Measurements from ENCODE around the gene PTGES3. TPM values are rescaled to one million over a fixed set of nuclear protein-coding genes. Genes with fewer than 3 reads are reported as not detected.

The PTGES3 gene
- total and polyA plus RNA-seq, 10 of the 15 experiments (the other 5 are each of a cell fraction or from before 2014, with no cell fraction given) = 117 to 520 (median 175) TPM

- TF ChIP-seq, protein P1, sequence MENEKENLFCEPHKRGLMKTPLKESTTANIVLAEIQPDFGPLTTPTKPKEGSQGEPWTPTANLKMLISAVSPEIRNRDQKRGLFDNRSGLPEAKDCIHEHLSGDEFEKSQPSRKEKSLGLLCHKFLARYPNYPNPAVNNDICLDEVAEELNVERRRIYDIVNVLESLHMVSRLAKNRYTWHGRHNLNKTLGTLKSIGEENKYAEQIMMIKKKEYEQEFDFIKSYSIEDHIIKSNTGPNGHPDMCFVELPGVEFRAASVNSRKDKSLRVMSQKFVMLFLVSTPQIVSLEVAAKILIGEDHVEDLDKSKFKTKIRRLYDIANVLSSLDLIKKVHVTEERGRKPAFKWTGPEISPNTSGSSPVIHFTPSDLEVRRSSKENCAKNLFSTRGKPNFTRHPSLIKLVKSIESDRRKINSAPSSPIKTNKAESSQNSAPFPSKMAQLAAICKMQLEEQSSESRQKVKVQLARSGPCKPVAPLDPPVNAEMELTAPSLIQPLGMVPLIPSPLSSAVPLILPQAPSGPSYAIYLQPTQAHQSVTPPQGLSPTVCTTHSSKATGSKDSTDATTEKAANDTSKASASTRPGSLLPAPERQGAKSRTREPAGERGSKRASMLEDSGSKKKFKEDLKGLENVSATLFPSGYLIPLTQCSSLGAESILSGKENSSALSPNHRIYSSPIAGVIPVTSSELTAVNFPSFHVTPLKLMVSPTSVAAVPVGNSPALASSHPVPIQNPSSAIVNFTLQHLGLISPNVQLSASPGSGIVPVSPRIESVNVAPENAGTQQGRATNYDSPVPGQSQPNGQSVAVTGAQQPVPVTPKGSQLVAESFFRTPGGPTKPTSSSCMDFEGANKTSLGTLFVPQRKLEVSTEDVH (IDR thresholded peaks at IDR 0.05; ENCODE audit: low read depth, partially characterized antibody) = no peak
- TF ChIP-seq SP1 (IDR thresholded peaks at IDR 0.05; ENCODE audit: low read depth, low read length) = no peak
- TF ChIP-seq RELA (IDR thresholded peaks at IDR 0.05; ENCODE audit: borderline replicate concordance, partially characterized antibody) = peak; percentile 11
- TF ChIP-seq ZNF207 (IDR thresholded peaks at IDR 0.05; ENCODE audit: borderline replicate concordance) = peak; percentile 50; the same call in 1 of the 2 replicates
- peak in 1 of 2 experiments; percentile 74; a peak in 1 of 3 replicates for TF ChIP-seq EGR1 (IDR thresholded peaks at IDR 0.05; ENCODE audit: borderline replicate concordance in 1 of 2, low read depth in 2 of 2, low read length in 2 of 2)
- peak; percentile 45; the same call in 1 of the 2 replicates for TF ChIP-seq REST (IDR thresholded peaks at IDR 0.05; ENCODE audit: low read depth, low read length)
- TF ChIP-seq EP300 (IDR thresholded peaks at IDR 0.05; ENCODE audit: borderline replicate concordance in 1 of 2, control insufficient read depth in 1 of 2, low read depth in 2 of 2, low read length in 2 of 2) = peak in 1 of 2 experiments; percentile 47; a peak in 2 of 4 replicates
- no peak; the same call in 1 of the 2 replicates for TF ChIP-seq TBL1XR1 (IDR thresholded peaks at IDR 0.05; ENCODE audit: low read depth, low read length)
- no peak for TF ChIP-seq SMC3 (IDR thresholded peaks at IDR 0.05; ENCODE audit: borderline replicate concordance, low read length)
- TF ChIP-seq CBX5 (IDR thresholded peaks at IDR 0.05; ENCODE audit: low read depth) = peak; percentile 53; the same call in 1 of the 2 replicates
- peak; percentile 21 to 33; a peak in 2 of 4 replicates for TF ChIP-seq IKZF2 (IDR thresholded peaks at IDR 0.05)
- TF ChIP-seq ATF3 (IDR thresholded peaks at IDR 0.05; ENCODE audit: borderline replicate concordance, extremely low read depth, low read depth, low read length) = no peak
- peak; percentile 82; the same call in 2 of the 3 replicates for TF ChIP-seq POU2F2 (IDR thresholded peaks at IDR 0.05; ENCODE audit: borderline replicate concordance, low read depth, low read length)
- TF ChIP-seq, protein P2, sequence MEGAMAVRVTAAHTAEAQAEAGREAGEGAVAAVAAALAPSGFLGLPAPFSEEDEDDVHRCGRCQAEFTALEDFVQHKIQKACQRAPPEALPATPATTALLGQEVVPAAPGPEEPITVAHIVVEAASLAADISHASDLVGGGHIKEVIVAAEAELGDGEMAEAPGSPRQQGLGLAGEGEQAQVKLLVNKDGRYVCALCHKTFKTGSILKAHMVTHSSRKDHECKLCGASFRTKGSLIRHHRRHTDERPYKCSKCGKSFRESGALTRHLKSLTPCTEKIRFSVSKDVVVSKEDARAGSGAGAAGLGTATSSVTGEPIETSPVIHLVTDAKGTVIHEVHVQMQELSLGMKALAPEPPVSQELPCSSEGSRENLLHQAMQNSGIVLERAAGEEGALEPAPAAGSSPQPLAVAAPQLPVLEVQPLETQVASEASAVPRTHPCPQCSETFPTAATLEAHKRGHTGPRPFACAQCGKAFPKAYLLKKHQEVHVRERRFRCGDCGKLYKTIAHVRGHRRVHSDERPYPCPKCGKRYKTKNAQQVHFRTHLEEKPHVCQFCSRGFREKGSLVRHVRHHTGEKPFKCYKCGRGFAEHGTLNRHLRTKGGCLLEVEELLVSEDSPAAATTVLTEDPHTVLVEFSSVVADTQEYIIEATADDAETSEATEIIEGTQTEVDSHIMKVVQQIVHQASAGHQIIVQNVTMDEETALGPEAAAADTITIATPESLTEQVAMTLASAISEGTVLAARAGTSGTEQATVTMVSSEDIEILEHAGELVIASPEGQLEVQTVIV (IDR thresholded peaks at IDR 0.05; ENCODE audit: borderline replicate concordance, partially characterized antibody) = no peak
- no peak for TF ChIP-seq ASH2L (IDR thresholded peaks at IDR 0.05; ENCODE audit: borderline replicate concordance, low read depth)
- TF ChIP-seq IKZF1 (conservative IDR thresholded peaks at IDR 0.05) = peak; percentile 80
- TF ChIP-seq CBFB (IDR thresholded peaks at IDR 0.05; ENCODE audit: low read depth) = peak; percentile 82
- no peak for TF ChIP-seq NFXL1 (IDR thresholded peaks at IDR 0.05; ENCODE audit: borderline replicate concordance)
- peak; percentile 82 for TF ChIP-seq KLF5 (IDR thresholded peaks at IDR 0.05; ENCODE audit: partially characterized antibody)
- peak; percentile 27 for TF ChIP-seq SIX5 (IDR thresholded peaks at IDR 0.05; ENCODE audit: low read depth, low read length, severe bottlenecking)
Measured at GRCh38 chr12:56688129-56688845, at the start of gene PTGES3 (continued).
